Endodermal cell (in vitro differentiated cells): ENCODE measurements around the gene ARNT2. TPM values are rescaled to one million over a fixed set of nuclear protein-coding genes. Genes with fewer than 3 reads are reported as not detected.
"Not testable (repeated sequence)": the region's sequence is repeated elsewhere in the genome, so short reads cannot be mapped to it uniquely, and the experiment has no call there.

Experiments used
- DNase-seq: peaks from one replicate; pipeline ENCODE4 v3.0.0-alpha.2; 2017
- H3K27ac ChIP-seq: 2 replicates; pipeline ENCODE4 v1.5.1; 2013; ENCODE audit warnings: mild to moderate bottlenecking, low read depth, low read length, moderate library complexity
- H3K27me3 ChIP-seq: 2 replicates; pipeline ENCODE4 v1.6.1; 2013; ENCODE audit warnings: mild to moderate bottlenecking, low read length, moderate library complexity; ENCODE audit not compliant: insufficient read depth, control insufficient read depth, poor library complexity, severe bottlenecking
- H3K36me3 ChIP-seq: 2 replicates; pipeline ENCODE4 v1.7.0; 2013; ENCODE audit warnings: mild to moderate bottlenecking, low read length, moderate library complexity; ENCODE audit not compliant: control insufficient read depth, insufficient read depth
- H3K4me1 ChIP-seq: one replicate; pipeline ENCODE4 v1.7.0; 2013; ENCODE audit warnings: low read length; ENCODE audit not compliant: control insufficient read depth, insufficient read depth
- H3K4me3 ChIP-seq: 2 replicates; pipeline ENCODE4 v1.5.1; 2013; ENCODE audit warnings: mild to moderate bottlenecking, low read length, moderate library complexity
- H3K9ac ChIP-seq: 2 replicates; pipeline ENCODE4 v1.6.1; 2013; ENCODE audit warnings: mild to moderate bottlenecking, low read length, moderate library complexity; ENCODE audit not compliant: poor library complexity, severe bottlenecking; ENCODE audit errors: extremely low read depth
- H3K9me3 ChIP-seq: 2 replicates; pipeline ENCODE4 v1.6.1; 2013; ENCODE audit warnings: mild to moderate bottlenecking, low read length, moderate library complexity; ENCODE audit not compliant: control insufficient read depth
- H3K27ac Mint-ChIP-seq: 2 replicates; pipeline ENCODE4 v1.8.0; 2020; ENCODE audit warnings: mixed read lengths
- H3K27me3 Mint-ChIP-seq: 2 replicates; pipeline ENCODE4 v1.8.0; 2021; ENCODE audit warnings: mild to moderate bottlenecking, mixed read lengths; ENCODE audit not compliant: insufficient read depth
- H3K36me3 Mint-ChIP-seq: 2 replicates; pipeline ENCODE4 v1.8.0; 2020; ENCODE audit warnings: low read depth, mixed read lengths
- H3K4me1 Mint-ChIP-seq: 2 replicates; pipeline ENCODE4 v1.8.0; 2020; ENCODE audit warnings: mixed read lengths
- H3K4me3 Mint-ChIP-seq: 2 replicates; pipeline ENCODE4 v1.8.0; 2020; ENCODE audit warnings: mild to moderate bottlenecking, moderate library complexity, mixed read lengths
- H3K9me3 Mint-ChIP-seq: 2 replicates; pipeline ENCODE4 v1.8.0; 2020; ENCODE audit warnings: mild to moderate bottlenecking, mixed read lengths
- WGBS, 2 experiments: methylation state at CpG; one replicate each; pipeline versions ENCODE4 v1.1.5 to v1.1.7; 2013; ENCODE audit warnings: missing lambda C conversion rate in 2 of 2, mixed read lengths in 1 of 2; ENCODE audit not compliant: insufficient coverage in 1 of 2, insufficient read length in 1 of 2; 5-methylcytosine and 5-hydroxymethylcytosine counted together
- microRNA-seq: library from miRNA; unstranded; fragments of <30 nt; microRNA quantifications from one replicate; pipeline ENCODE4 v1.2.0, GENCODE V29; 2020; ENCODE audit warnings: borderline microRNAs expressed
- total RNA-seq, 2 donors: library from RNA; stranded (reverse); fragmentation: NEBNext Ultra II Directional in 1 of 2; extraction: Animal tissue kit (Norgen Biotek cat#: 25700) in 1 of 2; gene quantifications; 2 replicates in 1 of 2; 3 replicates in 1 of 2; pipeline ENCODE4 v1.2.1, GENCODE V29; 2021
- TF ChIP-seq, protein P1 (sequence below): fragments of 200-600 bp; sonication (generic); conservative IDR thresholded peaks from 2 replicates; pipeline ENCODE4 v1.5.0; 2021; ENCODE audit warnings: antibody characterized with exemption, mild to moderate bottlenecking

The ARNT2 gene
- total RNA-seq, 2 donors from 2014 or later = 8.0 to 15.9 TPM

DNA sequence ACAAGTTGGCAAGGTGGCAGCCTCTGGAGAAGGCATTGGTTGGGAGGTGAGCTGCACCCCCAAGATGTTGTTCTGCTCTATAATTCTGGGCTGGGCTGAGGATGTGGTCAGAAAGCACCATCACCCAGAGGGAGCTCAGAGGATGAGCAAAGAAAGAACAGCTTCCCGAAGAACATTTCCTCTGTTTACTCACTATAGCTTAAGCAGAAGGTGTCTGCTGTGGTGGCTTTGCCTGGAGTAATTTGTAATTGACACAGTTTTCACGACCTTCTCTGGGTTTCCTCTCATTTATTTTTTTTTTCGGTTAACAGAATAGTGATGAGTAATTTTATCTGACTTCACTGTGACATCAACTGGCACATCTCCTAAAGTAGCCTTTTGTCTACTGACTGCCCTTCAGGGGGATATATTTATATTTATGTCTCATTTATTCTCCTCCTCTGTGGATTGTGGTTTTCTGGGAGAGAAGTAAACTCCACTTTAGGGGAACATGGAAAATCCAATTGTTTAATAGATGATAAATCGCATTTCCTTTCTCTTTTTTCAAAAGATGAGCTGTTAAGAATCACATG, 241.4 kb downstream of the ARNT2 start:
- H3K4me1 Mint-ChIP-seq = no peaks in the 10 kb centered on the region
- peaks cover 17% of the 10 kb centered on the region for H3K9me3 ChIP-seq
- H3K27me3 ChIP-seq = no peaks in the 10 kb centered on the region
- no peak for DNase-seq
- peaks cover 5% of the 10 kb centered on the region for H3K27me3 Mint-ChIP-seq
- no peak overlapping the region for H3K27ac Mint-ChIP-seq
- H3K36me3 Mint-ChIP-seq = no peaks in the 10 kb centered on the region
- TF ChIP-seq, protein P1, sequence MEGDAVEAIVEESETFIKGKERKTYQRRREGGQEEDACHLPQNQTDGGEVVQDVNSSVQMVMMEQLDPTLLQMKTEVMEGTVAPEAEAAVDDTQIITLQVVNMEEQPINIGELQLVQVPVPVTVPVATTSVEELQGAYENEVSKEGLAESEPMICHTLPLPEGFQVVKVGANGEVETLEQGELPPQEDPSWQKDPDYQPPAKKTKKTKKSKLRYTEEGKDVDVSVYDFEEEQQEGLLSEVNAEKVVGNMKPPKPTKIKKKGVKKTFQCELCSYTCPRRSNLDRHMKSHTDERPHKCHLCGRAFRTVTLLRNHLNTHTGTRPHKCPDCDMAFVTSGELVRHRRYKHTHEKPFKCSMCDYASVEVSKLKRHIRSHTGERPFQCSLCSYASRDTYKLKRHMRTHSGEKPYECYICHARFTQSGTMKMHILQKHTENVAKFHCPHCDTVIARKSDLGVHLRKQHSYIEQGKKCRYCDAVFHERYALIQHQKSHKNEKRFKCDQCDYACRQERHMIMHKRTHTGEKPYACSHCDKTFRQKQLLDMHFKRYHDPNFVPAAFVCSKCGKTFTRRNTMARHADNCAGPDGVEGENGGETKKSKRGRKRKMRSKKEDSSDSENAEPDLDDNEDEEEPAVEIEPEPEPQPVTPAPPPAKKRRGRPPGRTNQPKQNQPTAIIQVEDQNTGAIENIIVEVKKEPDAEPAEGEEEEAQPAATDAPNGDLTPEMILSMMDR = no peak
- H3K4me1 ChIP-seq = no peaks in the 10 kb centered on the region
- WGBS, 2 experiments = 87 to 89% methylated on average over 3 to 4 of the region's 4 CpGs
- no peak overlapping the region for H3K27ac ChIP-seq
- peaks cover 55% of the 10 kb centered on the region for H3K9me3 Mint-ChIP-seq
- H3K36me3 ChIP-seq = no peaks in the 10 kb centered on the region
- H3K9ac ChIP-seq = no peak overlapping the region
- H3K4me3 ChIP-seq = no peak overlapping the region
- no peak overlapping the region for H3K4me3 Mint-ChIP-seq

GRCh38 chr15:80647424-80647823, 243.2 kb downstream of the ARNT2 start:
- H3K4me1 ChIP-seq, H3K4me3 ChIP-seq, H3K27me3 ChIP-seq, H3K36me3 Mint-ChIP-seq, H3K9ac ChIP-seq, DNase-seq, H3K36me3 ChIP-seq, H3K27ac ChIP-seq, H3K4me3 Mint-ChIP-seq, H3K4me1 Mint-ChIP-seq, H3K27ac Mint-ChIP-seq, H3K27me3 Mint-ChIP-seq: not testable (repeated sequence)
- 96% methylated on average over 15 to 30 of the region's 30 CpGs for WGBS, 2 experiments
- H3K9me3 Mint-ChIP-seq = peaks cover 54% of the 10 kb centered on the region
- peaks cover 20% of the 10 kb centered on the region for H3K9me3 ChIP-seq

Small RNA genes within 50 kb of the gene (microRNA-seq; reads per million reads assigned to microRNA genes)
- not detected for gene MIR5572

Other genes starting within 250 kb of the ARNT2 start
- gene CTXND1, start 152.2 kb upstream of the ARNT2 start, total RNA-seq = under 1 TPM in 1 of 2 donors, not detected in 1; 0.04 TPM